Tibial nerve (tissue), 4 donors: ENCODE results near the gene LRGUK. TPM values are rescaled to one million over a fixed set of nuclear protein-coding genes. Genes with fewer than 3 reads are reported as not detected.

Experiments
- DNase-seq, 2 donors: peaks; one replicate each; pipeline ENCODE4 v3.0.0-alpha.2; 2019; ENCODE audit warnings: low spot score in 2 of 2
- H3K27ac ChIP-seq, 4 donors: fragments of 200-600 bp; sonication (generic) in 3 of 4; one replicate each; pipeline ENCODE4 v1.5.1; 2017 to 2019; ENCODE audit warnings: mild to moderate bottlenecking in 1 of 4
- H3K27me3 ChIP-seq, 2 donors: fragments of 200-600 bp; sonication (generic) in 1 of 2; one replicate each; pipeline versions ENCODE4 v1.5.1 to v1.6.0; 2017 to 2019
- H3K36me3 ChIP-seq, 3 donors: fragments of 200-600 bp; sonication (generic); one replicate each; pipeline ENCODE4 v1.5.1; 2018 to 2019
- H3K4me1 ChIP-seq, 4 donors: fragments of 200-600 bp; sonication (generic) in 3 of 4; one replicate each; pipeline ENCODE4 v1.5.1; 2017 to 2019
- H3K4me3 ChIP-seq, 4 donors: fragments of 200-600 bp; sonication (generic) in 3 of 4; one replicate each; pipeline ENCODE4 v1.5.1; 2017 to 2019; ENCODE audit warnings: mild to moderate bottlenecking in 1 of 4, moderate library complexity in 1 of 4
- H3K9me3 ChIP-seq, 4 donors: fragments of 200-600 bp; sonication (generic) in 3 of 4; one replicate each; pipeline ENCODE4 v1.5.1; 2017 to 2019
- CTCF ChIP-seq, 5 experiments: fragments of 200-600 bp in 3 of 5; fragments of 450-650 bp in 2 of 5; sonication (generic) in 3 of 5; IDR thresholded peaks; one replicate each; pipeline ENCODE4 v1.5.1; 2016 to 2019; ENCODE audit warnings: antibody characterized with exemption in 5 of 5, mild to moderate bottlenecking in 3 of 5, moderate library complexity in 2 of 5
- EP300 ChIP-seq, 2 donors: sonication (generic); formaldehyde crosslinking; IDR thresholded peaks; one replicate each; pipeline ENCODE4 v1.6.1; 2017; ENCODE audit warnings: antibody characterized with exemption in 2 of 2, mild to moderate bottlenecking in 1 of 2
- POLR2A ChIP-seq, 2 donors: fragments of 450-650 bp; IDR thresholded peaks; one replicate each; pipeline ENCODE4 v1.6.1; 2017; ENCODE audit warnings: antibody characterized with exemption in 2 of 2, mild to moderate bottlenecking in 2 of 2, moderate library complexity in 2 of 2
- whole genome bisulfite sequencing, 2 donors: methylation state at CpG; one replicate each; pipeline ENCODE4 v1.1.5; 2018; 5-methylcytosine and 5-hydroxymethylcytosine counted together
- total RNA-seq, 4 donors: library from RNA; depleted of rRNA; stranded (reverse); fragments of >200 nt; gene quantifications; one replicate each; pipeline ENCODE4 v1.1.0, GENCODE V29; 2016

Gene LRGUK
- total RNA-seq, 4 donors from 2014 or later = 0.39 to 2.6 (median 1.5) TPM

DNA sequence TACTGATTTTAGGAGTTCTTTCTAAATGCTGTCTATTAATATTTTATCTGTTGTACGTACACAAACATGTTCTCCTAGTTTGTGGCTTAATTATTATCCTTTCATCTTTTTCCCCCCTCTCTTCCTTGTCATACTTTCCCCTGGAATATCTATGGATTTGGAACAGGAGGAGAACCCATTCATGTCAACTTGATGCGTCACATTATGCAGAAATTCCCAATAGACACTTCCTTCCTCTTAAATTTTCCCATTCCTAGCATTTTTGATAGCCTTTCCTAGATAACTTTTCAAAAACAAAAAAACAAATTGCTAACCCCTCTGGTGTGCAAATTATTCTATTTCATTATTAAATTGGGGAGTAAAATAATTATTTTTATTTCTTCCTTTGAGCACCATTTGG lies 153.4 kb downstream of the LRGUK start:
- WGBS, 2 donors = 79 to 81% methylated on average over 2 of the region's 2 CpGs
- H3K9me3 ChIP-seq = no peaks in the 10 kb centered on the region
- no peaks in the 10 kb centered on the region for H3K4me1 ChIP-seq
- no peak overlapping the region for H3K27ac ChIP-seq
- H3K36me3 ChIP-seq = no peaks in the 10 kb centered on the region
- TF ChIP-seq EP300 (IDR thresholded peaks at IDR 0.05) (no peak), POLR2A (IDR thresholded peaks at IDR 0.05) (no peak), CTCF (IDR thresholded peaks at IDR 0.05) (no peak)
- no peak overlapping the region for H3K4me3 ChIP-seq
- DNase-seq = no peak
- no peaks in the 10 kb centered on the region for H3K27me3 ChIP-seq

- H3K4me1 ChIP-seq = no peaks in the 10 kb centered on the region
- TF ChIP-seq EP300 (IDR thresholded peaks at IDR 0.05) = no peak
- TF ChIP-seq POLR2A (IDR thresholded peaks at IDR 0.05) = no peak
- no peak for TF ChIP-seq CTCF (IDR thresholded peaks at IDR 0.05)
- 68 to 69% methylated on average over 6 of the region's 6 CpGs for WGBS, 2 donors
- H3K4me3 ChIP-seq = no peak overlapping the region
- H3K9me3 ChIP-seq = no peaks in the 10 kb centered on the region
- DNase-seq = no peak
- H3K36me3 ChIP-seq = no peaks in the 10 kb centered on the region
- H3K27ac ChIP-seq = no peak overlapping the region
- H3K27me3 ChIP-seq = no peaks in the 10 kb centered on the region
These were observed 156.9 kb downstream of the LRGUK start for GRCh38 chr7:134284011-134284410.

DNA sequence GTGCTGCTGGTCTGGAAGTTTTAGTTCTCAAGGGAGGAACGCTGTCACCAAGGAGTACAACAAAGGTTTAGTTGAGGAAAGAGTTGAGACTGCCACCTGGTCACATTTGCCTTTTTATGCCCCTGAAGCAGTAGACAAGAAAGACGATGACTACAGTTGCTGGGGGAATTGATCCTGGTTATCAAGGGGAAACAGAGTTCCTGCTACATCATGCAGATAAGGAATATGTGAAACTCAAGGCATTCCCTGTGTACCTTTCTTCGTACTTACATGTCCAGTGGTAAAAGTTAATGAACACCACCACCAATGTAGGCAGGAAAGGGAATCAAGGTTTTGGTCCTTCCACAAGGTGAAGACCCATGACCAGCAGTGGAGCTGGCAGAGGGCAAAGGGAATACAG lies 157.8 kb downstream of the LRGUK start:
- TF ChIP-seq POLR2A (IDR thresholded peaks at IDR 0.05) (no peak), EP300 (IDR thresholded peaks at IDR 0.05) (no peak), CTCF (IDR thresholded peaks at IDR 0.05) (no peak)
- Histone ChIP-seq H3K4me3 (no peak overlapping the region), H3K36me3 (no peaks in the 10 kb centered on the region), H3K9me3 (no peaks in the 10 kb centered on the region), H3K27ac (no peak overlapping the region), H3K4me1 (peaks cover 0 to 4% (median 1%) of the 10 kb centered on the region in 4 donors), H3K27me3 (no peaks in the 10 kb centered on the region)
- no peak for DNase-seq
- 84 to 85% methylated on average over 3 of the region's 3 CpGs for WGBS, 2 donors

DNA sequence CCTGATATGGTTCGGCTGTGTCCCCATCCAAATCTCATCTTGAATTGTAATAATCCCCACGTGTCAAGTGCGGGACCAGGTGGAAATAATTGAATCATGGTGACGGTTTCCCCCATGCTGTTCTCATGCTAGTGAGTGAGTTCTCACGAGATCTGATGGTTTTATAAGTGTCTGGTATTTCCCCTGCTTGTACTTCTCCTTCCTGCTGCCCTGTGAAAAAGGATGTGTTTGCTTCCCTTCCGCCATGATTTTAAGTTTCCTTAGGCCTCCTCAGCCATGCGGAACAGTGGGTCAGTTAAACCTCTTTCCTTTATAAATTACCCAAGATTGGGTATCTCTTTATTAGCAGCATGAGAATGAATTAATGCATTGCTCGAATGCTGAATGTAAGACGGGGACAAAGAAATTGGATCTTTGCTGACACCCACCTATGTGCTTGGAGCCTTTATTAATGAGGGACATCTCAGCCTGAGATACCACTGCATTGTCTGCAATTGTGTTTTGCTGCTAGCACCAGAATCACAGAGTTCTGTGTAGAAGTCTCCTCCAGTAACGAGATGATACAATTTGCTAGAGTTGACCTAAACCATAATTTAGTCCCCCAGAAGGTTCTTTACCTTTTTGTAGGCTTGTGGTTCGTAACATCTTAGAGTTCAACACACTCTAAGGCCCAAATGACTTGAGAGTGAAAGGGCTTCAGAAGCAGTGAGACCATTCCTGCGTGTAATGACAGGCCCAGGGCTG lies 160.9 kb downstream of the LRGUK start:
- no peaks in the 10 kb centered on the region for H3K9me3 ChIP-seq
- DNase-seq = no peak
- 77 to 78% methylated on average over 12 of the region's 12 CpGs for WGBS, 2 donors

More for the DNA sequence above, 160.9 kb downstream of the LRGUK start:
- Histone ChIP-seq H3K4me1 (peaks cover 0 to 8% (median 3%) of the 10 kb centered on the region in 4 donors), H3K27me3 (no peaks in the 10 kb centered on the region), H3K36me3 (no peaks in the 10 kb centered on the region), H3K27ac (no peak overlapping the region), H3K4me3 (no peak overlapping the region)
- no peak for TF ChIP-seq POLR2A (IDR thresholded peaks at IDR 0.05)
- no peak for TF ChIP-seq CTCF (IDR thresholded peaks at IDR 0.05)
- no peak for TF ChIP-seq EP300 (IDR thresholded peaks at IDR 0.05)
